Esophagus squamous epithelium (tissue), 5 donors: ENCODE results near the gene EFNA1. TPM values are rescaled to one million over a fixed set of nuclear protein-coding genes. Genes with fewer than 3 reads are reported as not detected.
A peak's percentile ranks its signal among the peaks of the same experiment; 100 is the strongest.

ENCODE experiments used
- DNase-seq: peaks from one replicate; lab custom pipeline; 2025; lab: John Stamatoyannopoulos, UW
- H3K27ac ChIP-seq, 4 donors: fragments of 200-600 bp; sonication (generic); one replicate each; pipeline ENCODE4 v1.5.1; 2016 to 2019; ENCODE audit warnings: mild to moderate bottlenecking in 1 of 4
- H3K27me3 ChIP-seq, 4 donors: fragments of 200-600 bp; sonication (generic); 1 replicate in 3 of 4; 2 replicates in 1 of 4; pipeline versions ENCODE4 v1.5.1 to v1.6.0; 2017 to 2021; ENCODE audit warnings: antibody characterized with exemption in 1 of 4
- H3K36me3 ChIP-seq, 3 donors: fragments of 200-600 bp; sonication (generic); one replicate each; pipeline ENCODE4 v1.5.1; 2016 to 2019
- H3K4me1 ChIP-seq, 3 donors: fragments of 200-600 bp; sonication (generic); one replicate each; pipeline ENCODE4 v1.5.1; 2017 to 2019
- H3K4me3 ChIP-seq, 4 donors: fragments of 200-600 bp; sonication (generic); 1 replicate in 3 of 4; 2 replicates in 1 of 4; pipeline ENCODE4 v1.5.1; 2016 to 2019; ENCODE audit warnings: mild to moderate bottlenecking in 2 of 4, moderate library complexity in 1 of 4
- H3K9me3 ChIP-seq, 3 donors: fragments of 200-600 bp; sonication (generic); one replicate each; pipeline ENCODE4 v1.5.1; 2016 to 2019
- POLR2A ChIP-seq, 4 donors: fragments of 450-650 bp; IDR thresholded peaks; one replicate each; pipeline ENCODE4 v1.6.1; 2017; ENCODE audit warnings: antibody characterized with exemption in 4 of 4, mild to moderate bottlenecking in 4 of 4, moderate library complexity in 3 of 4
- WGBS, 2 donors: methylation state at CpG; one replicate each; pipeline ENCODE4 v1.1.5; 2018; 5-methylcytosine and 5-hydroxymethylcytosine counted together
- intact Hi-C: fragments of 100-400 bp; cut with DNase I; formaldehyde crosslinking; loops from one replicate; pipeline ENCODE4 v1.15.0; 2022
- total RNA-seq, 4 donors: library from RNA; depleted of rRNA; stranded (reverse); fragments of >200 nt; gene quantifications; one replicate each; pipeline ENCODE4 v1.1.0, GENCODE V29; 2016
- TF ChIP-seq, protein P1 (sequence below), 6 experiments: fragments of 450-650 bp in 4 of 6; fragments of 200-600 bp in 2 of 6; sonication (generic) in 2 of 6; IDR thresholded peaks; one replicate each; pipeline ENCODE4 v1.5.1; 2016 to 2019; ENCODE audit warnings: antibody characterized with exemption in 6 of 6, mild to moderate bottlenecking in 4 of 6, moderate library complexity in 4 of 6
- donor health status: DM: yes; HTN: yes; CAD: no.

EFNA1 gene
- total RNA-seq, 4 donors from 2014 or later: 30.2 to 42.9 (median 31.0) TPM

DNA sequence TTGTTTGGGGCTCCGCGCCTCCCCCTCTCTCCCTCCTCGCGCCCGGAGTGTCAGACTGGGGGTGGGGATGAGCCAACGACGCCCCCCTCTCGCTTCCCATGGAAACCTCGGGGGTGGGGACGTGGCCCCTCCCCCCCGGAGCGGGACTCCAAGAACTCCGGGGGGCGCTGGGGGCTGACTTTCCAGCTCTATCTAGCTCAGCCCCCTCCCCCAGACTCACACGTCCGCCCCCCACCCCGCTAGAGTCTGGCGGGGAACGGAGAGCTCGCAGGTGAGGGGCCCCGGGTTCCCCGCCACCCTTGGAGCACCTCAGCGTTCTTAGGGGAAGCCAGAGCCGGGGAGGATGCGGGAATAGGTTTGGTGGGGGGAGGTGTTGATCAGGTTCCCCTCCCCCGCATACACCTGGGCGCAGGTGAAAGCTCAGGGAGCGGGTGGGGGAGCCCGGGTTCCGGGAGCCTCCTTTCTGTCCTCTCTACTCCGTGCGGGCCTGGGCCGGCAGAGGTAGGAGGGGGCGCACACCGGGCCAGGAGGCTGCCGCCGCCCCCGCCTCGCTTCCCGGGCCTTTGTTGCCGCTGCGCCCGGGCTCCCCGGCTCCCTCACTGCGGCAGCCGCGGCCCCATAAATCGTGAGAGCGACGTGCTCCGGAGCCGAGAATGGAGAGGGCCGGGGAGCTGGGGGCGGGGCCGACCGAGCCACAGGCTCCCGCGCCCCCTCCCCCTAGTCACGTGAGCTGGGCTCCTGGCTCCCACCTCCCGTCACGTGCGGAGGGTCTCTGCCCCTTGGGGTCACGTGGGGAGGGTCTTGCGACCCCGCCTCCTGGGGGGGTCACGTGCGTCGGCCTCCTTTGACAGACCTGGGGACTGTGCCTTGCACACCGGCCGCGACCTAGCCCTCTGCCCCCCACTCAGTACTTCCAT, 47.1 kb upstream of the EFNA1 start:
- TF ChIP-seq, protein P1, sequence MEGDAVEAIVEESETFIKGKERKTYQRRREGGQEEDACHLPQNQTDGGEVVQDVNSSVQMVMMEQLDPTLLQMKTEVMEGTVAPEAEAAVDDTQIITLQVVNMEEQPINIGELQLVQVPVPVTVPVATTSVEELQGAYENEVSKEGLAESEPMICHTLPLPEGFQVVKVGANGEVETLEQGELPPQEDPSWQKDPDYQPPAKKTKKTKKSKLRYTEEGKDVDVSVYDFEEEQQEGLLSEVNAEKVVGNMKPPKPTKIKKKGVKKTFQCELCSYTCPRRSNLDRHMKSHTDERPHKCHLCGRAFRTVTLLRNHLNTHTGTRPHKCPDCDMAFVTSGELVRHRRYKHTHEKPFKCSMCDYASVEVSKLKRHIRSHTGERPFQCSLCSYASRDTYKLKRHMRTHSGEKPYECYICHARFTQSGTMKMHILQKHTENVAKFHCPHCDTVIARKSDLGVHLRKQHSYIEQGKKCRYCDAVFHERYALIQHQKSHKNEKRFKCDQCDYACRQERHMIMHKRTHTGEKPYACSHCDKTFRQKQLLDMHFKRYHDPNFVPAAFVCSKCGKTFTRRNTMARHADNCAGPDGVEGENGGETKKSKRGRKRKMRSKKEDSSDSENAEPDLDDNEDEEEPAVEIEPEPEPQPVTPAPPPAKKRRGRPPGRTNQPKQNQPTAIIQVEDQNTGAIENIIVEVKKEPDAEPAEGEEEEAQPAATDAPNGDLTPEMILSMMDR (IDR thresholded peaks at IDR 0.05): no peak
- H3K4me3 ChIP-seq: peak overlapping the region; percentile 61 to 71 (median 64)
- no peaks in the 10 kb centered on the region for H3K9me3 ChIP-seq
- intact Hi-C loops: no loop called here
- H3K4me1 ChIP-seq: peaks cover 63 to 77% (median 66%) of the 10 kb centered on the region in 3 donors
- H3K27ac ChIP-seq: peak overlapping the region in 3 of 4 donors; percentile 79 to 90 (median 82)
- no peak for DNase-seq
- H3K27me3 ChIP-seq: peaks cover 0 to 59% (median 20%) of the 10 kb centered on the region in 4 donors
- H3K36me3 ChIP-seq: no peaks in the 10 kb centered on the region
- WGBS, 2 donors: 14% methylated on average over 3 of the region's 71 CpGs; no CpG with 5 or more reads in 1 of the 2 donors

DNA sequence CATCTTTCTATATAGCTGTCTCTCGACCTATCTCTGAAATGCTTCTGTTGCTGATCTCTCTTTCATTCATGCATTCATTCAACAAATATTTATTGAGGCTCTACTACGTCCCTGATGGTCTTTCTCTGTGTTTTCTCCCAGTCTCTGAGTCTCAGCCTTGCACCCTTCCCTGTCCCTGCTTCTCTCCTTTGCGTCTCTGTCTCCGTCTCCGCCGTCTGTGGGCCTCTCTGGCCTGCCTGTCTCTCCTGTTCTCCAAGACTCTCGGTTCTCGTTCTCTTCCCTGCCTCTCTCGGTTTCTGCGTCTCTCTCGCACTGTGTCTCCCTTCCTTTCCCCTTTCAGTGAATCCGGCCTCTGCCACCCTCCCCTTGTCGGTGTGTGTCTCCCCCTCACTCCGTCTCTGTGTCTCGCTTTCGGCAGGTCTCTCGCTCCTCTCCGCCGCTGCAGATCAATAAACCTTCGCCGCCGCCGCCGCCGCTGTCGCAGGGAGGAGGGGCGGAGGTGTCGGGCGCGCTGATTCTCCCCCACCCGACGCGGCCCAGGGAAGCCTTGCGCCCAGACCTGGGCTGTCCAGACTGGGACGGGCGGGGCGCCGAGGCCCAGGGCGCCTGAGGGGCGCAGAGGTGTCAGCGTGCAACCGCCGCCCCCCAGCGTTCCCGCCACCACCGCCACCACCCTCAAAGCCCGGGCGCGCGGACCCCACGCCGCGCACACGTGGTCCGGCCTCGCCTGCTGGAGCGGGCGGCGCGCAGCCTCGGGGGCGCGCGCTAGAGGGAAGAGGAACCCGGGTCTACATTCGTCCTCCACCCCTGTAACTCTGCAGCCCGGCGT, 46.0 kb upstream of the EFNA1 start:
- peak overlapping the region; percentile 15 to 71 (median 50) for H3K4me3 ChIP-seq
- DNase-seq: no peak
- no peak for TF ChIP-seq POLR2A (IDR thresholded peaks at IDR 0.05)
- TF ChIP-seq, protein P1 (IDR thresholded peaks at IDR 0.05): no peak
- H3K36me3 ChIP-seq: peaks cover 0 to 4% (median 0%) of the 10 kb centered on the region in 3 donors
- no peaks in the 10 kb centered on the region for H3K9me3 ChIP-seq
- peak overlapping the region; percentile 90 to 97 (median 96) for H3K27ac ChIP-seq
- intact Hi-C loops: no loop called here
- H3K4me1 ChIP-seq: peaks cover 72 to 88% (median 72%) of the 10 kb centered on the region in 3 donors
- 2 to 7% methylated on average over 18 to 33 of the region's 68 CpGs for WGBS, 2 donors
- H3K27me3 ChIP-seq: peaks cover 0 to 59% (median 20%) of the 10 kb centered on the region in 4 donors

DNA sequence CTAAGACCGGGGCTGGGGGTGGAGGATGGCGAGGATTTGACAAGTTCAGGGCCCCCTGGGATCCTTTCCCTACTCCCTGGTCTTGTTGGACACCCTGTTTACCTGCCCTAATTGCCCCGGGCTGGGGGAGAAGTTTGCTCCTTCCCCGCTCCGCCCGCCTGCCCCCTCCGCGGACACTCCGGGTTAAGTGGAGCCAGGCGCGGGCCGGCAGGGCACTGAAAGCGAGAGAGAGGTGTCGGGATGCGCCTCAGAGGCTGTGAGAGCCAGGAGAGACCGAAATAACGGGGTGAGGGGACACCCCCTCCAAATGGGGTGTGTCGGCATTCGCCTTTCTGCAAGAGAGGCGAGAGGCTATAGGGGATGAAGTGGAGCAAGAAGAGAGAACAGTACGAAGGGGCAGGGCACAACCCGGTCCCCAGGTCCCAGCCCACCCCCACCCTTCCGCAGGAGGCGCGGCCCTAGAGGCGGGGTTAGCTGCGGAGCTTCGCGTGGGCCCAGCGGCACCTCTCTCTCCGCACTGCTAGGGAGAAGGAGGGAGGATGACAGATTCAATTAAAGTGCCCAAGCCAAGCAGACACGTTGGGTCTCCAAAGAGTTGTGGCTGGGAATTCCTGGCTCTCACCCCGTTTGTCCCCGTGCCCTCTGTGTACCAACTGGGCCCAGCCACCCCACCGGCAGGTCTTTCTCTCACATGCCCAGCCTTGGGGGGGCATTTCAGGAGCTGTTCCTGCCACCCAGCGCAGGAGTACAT, 45.2 kb upstream of the EFNA1 start:
- TF ChIP-seq POLR2A (IDR thresholded peaks at IDR 0.05): no peak
- TF ChIP-seq, protein P1 (IDR thresholded peaks at IDR 0.05): no peak
- Histone ChIP-seq H3K9me3 (no peaks in the 10 kb centered on the region), H3K4me3 (peak overlapping the region; percentile 15 to 71 (median 50)), H3K27me3 (peaks cover 0 to 59% (median 20%) of the 10 kb centered on the region in 4 donors), H3K36me3 (peaks cover 0 to 8% (median 0%) of the 10 kb centered on the region in 3 donors), H3K27ac (peak overlapping the region; percentile 90 to 97 (median 96)), H3K4me1 (peaks cover 72 to 88% (median 72%) of the 10 kb centered on the region in 3 donors)
- WGBS, 2 donors: 2 to 3% methylated on average over 10 to 23 of the region's 36 CpGs
- intact Hi-C loops: no loop called here
- no peak for DNase-seq

DNA sequence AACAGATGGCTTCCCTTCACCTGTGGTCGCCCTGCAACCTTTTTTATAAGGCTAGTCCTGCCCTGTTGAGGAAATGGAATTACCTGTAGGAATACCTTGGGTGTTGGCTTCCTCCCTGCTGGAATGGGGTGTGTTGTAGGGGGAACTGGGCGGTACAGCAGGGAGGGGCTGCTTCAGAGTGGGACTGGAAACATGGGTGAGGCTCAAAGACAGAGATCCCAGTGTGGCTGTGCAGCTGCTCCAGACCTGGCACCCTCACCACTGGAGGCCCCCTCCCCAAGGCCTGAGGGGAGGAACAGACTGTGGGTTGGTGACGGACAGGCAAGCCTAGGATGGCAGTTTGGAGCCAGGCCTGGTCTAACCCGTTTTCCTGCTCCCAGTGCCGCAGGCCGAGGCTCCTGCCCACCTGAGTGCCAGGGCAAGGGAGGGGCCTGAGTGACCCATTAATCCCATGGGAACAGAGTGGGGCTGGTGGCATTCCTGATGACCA, 44.6 kb upstream of the EFNA1 start:
- no peak for DNase-seq
- Histone ChIP-seq H3K36me3 (peaks cover 0 to 8% (median 0%) of the 10 kb centered on the region in 3 donors), H3K4me1 (peaks cover 70 to 83% (median 71%) of the 10 kb centered on the region in 3 donors), H3K9me3 (no peaks in the 10 kb centered on the region), H3K27me3 (peaks cover 0 to 59% (median 20%) of the 10 kb centered on the region in 4 donors), H3K4me3 (peak overlapping the region in 3 of 4 donors; percentile 35 to 71 (median 65)), H3K27ac (peak overlapping the region; percentile 90 to 97 (median 96))
- 60% methylated on average over 1 of the region's 6 CpGs; no CpG with 5 or more reads in 1 of the 2 donors for WGBS, 2 donors
- intact Hi-C loops: no loop called here
- TF ChIP-seq POLR2A (IDR thresholded peaks at IDR 0.05): no peak
- TF ChIP-seq, protein P1 (IDR thresholded peaks at IDR 0.05): no peak
